Tibial nerve (tissue), 4 donors: Measurements from ENCODE around the gene SLC2A4RG. TPM values are rescaled to one million over a fixed set of nuclear protein-coding genes. Genes with fewer than 3 reads are reported as not detected.

Source experiments
- DNase-seq, 2 donors: peaks; one replicate each; pipeline ENCODE4 v3.0.0-alpha.2; 2019; ENCODE audit warnings: low spot score in 2 of 2
- H3K27ac ChIP-seq, 4 donors: fragments of 200-600 bp; sonication (generic) in 3 of 4; one replicate each; pipeline ENCODE4 v1.5.1; 2017 to 2019; ENCODE audit warnings: mild to moderate bottlenecking in 1 of 4
- H3K27me3 ChIP-seq, 2 donors: fragments of 200-600 bp; sonication (generic) in 1 of 2; one replicate each; pipeline versions ENCODE4 v1.5.1 to v1.6.0; 2017 to 2019
- H3K36me3 ChIP-seq, 3 donors: fragments of 200-600 bp; sonication (generic); one replicate each; pipeline ENCODE4 v1.5.1; 2018 to 2019
- H3K4me1 ChIP-seq, 4 donors: fragments of 200-600 bp; sonication (generic) in 3 of 4; one replicate each; pipeline ENCODE4 v1.5.1; 2017 to 2019
- H3K4me3 ChIP-seq, 4 donors: fragments of 200-600 bp; sonication (generic) in 3 of 4; one replicate each; pipeline ENCODE4 v1.5.1; 2017 to 2019; ENCODE audit warnings: mild to moderate bottlenecking in 1 of 4, moderate library complexity in 1 of 4
- H3K9me3 ChIP-seq, 4 donors: fragments of 200-600 bp; sonication (generic) in 3 of 4; one replicate each; pipeline ENCODE4 v1.5.1; 2017 to 2019
- CTCF ChIP-seq, 5 experiments: fragments of 200-600 bp in 3 of 5; fragments of 450-650 bp in 2 of 5; sonication (generic) in 3 of 5; IDR thresholded peaks; one replicate each; pipeline ENCODE4 v1.5.1; 2016 to 2019; ENCODE audit warnings: antibody characterized with exemption in 5 of 5, mild to moderate bottlenecking in 3 of 5, moderate library complexity in 2 of 5
- EP300 ChIP-seq, 2 donors: sonication (generic); formaldehyde crosslinking; IDR thresholded peaks; one replicate each; pipeline ENCODE4 v1.6.1; 2017; ENCODE audit warnings: antibody characterized with exemption in 2 of 2, mild to moderate bottlenecking in 1 of 2
- POLR2A ChIP-seq, 2 donors: fragments of 450-650 bp; IDR thresholded peaks; one replicate each; pipeline ENCODE4 v1.6.1; 2017; ENCODE audit warnings: antibody characterized with exemption in 2 of 2, mild to moderate bottlenecking in 2 of 2, moderate library complexity in 2 of 2
- WGBS, 2 donors: methylation state at CpG; one replicate each; pipeline ENCODE4 v1.1.5; 2018; 5-methylcytosine and 5-hydroxymethylcytosine counted together
- total RNA-seq, 4 donors: library from RNA; depleted of rRNA; stranded (reverse); fragments of >200 nt; gene quantifications; one replicate each; pipeline ENCODE4 v1.1.0, GENCODE V29; 2016

SLC2A4RG gene
- total RNA-seq, 4 donors from 2014 or later = 71.5 to 126 (median 72.5) TPM

GRCh38 chr20:63692436-63693082, 47.0 kb upstream of the SLC2A4RG start:
- Histone ChIP-seq H3K4me1 (peaks cover 0 to 67% (median 25%) of the 10 kb centered on the region in 4 donors), H3K4me3 (no peak overlapping the region), H3K27me3 (no peaks in the 10 kb centered on the region), H3K36me3 (peaks cover 0 to 71% (median 2%) of the 10 kb centered on the region in 3 donors), H3K27ac (peak overlapping the region in 3 of 4 donors; percentile 38 to 66 (median 50)), H3K9me3 (no peaks in the 10 kb centered on the region)
- DNase-seq = no peak
- WGBS, 2 donors = 63 to 71% methylated on average over 11 to 14 of the region's 20 CpGs
- TF ChIP-seq POLR2A (IDR thresholded peaks at IDR 0.05) (no peak), CTCF (IDR thresholded peaks at IDR 0.05) (no peak), EP300 (IDR thresholded peaks at IDR 0.05) (no peak)

GRCh38 chr20:63693083-63693732, 46.4 kb upstream of the SLC2A4RG start:
- 72 to 83% methylated on average over 6 to 10 of the region's 10 CpGs for WGBS, 2 donors
- H3K4me1 ChIP-seq = peaks cover 0 to 67% (median 21%) of the 10 kb centered on the region in 4 donors
- H3K9me3 ChIP-seq = no peaks in the 10 kb centered on the region
- DNase-seq = no peak
- no peaks in the 10 kb centered on the region for H3K27me3 ChIP-seq
- no peak overlapping the region for H3K4me3 ChIP-seq
- no peak for TF ChIP-seq POLR2A (IDR thresholded peaks at IDR 0.05)
- no peak for TF ChIP-seq EP300 (IDR thresholded peaks at IDR 0.05)
- no peak for TF ChIP-seq CTCF (IDR thresholded peaks at IDR 0.05)
- peaks cover 0 to 78% (median 2%) of the 10 kb centered on the region in 3 donors for H3K36me3 ChIP-seq
- H3K27ac ChIP-seq = peak overlapping the region in 1 of 4 donors; percentile 66

GRCh38 chr20:63693733-63694583, 45.6 kb upstream of the SLC2A4RG start:
- no peak for TF ChIP-seq CTCF (IDR thresholded peaks at IDR 0.05)
- 89 to 97% methylated on average over 11 to 15 of the region's 21 CpGs for WGBS, 2 donors
- Histone ChIP-seq H3K27me3 (no peaks in the 10 kb centered on the region), H3K9me3 (no peaks in the 10 kb centered on the region), H3K4me1 (peaks cover 0 to 67% (median 21%) of the 10 kb centered on the region in 4 donors), H3K4me3 (no peak overlapping the region), H3K27ac (no peak overlapping the region), H3K36me3 (peaks cover 0 to 79% (median 2%) of the 10 kb centered on the region in 3 donors)
- no peak for DNase-seq

GRCh38 chr20:63694584-63695423, 44.8 kb upstream of the SLC2A4RG start:
- DNase-seq = no peak
- H3K9me3 ChIP-seq = no peaks in the 10 kb centered on the region
- peaks cover 0 to 71% (median 27%) of the 10 kb centered on the region in 4 donors for H3K4me1 ChIP-seq
- no peak overlapping the region for H3K4me3 ChIP-seq
- H3K27ac ChIP-seq = no peak overlapping the region
- no peaks in the 10 kb centered on the region for H3K27me3 ChIP-seq
- no peak for TF ChIP-seq POLR2A (IDR thresholded peaks at IDR 0.05)
- TF ChIP-seq CTCF (IDR thresholded peaks at IDR 0.05) = no peak
- no peak for TF ChIP-seq EP300 (IDR thresholded peaks at IDR 0.05)
- peaks cover 0 to 76% (median 2%) of the 10 kb centered on the region in 3 donors for H3K36me3 ChIP-seq
- 84% methylated on average over 18 to 25 of the region's 37 CpGs for WGBS, 2 donors
